22Rv1 (cell line): ENCODE data around the gene SLC26A1.

Experiments used
- ZFX ChIP-seq: fragments of 450-650 bp; IDR thresholded peaks from 2 replicates; pipeline ENCODE4 v1.6.1; 2017; ENCODE audit warnings: antibody characterized with exemption, borderline replicate concordance
- TF ChIP-seq, protein P1 (sequence below): fragments of 450-650 bp; IDR thresholded peaks from 2 replicates; pipeline ENCODE4 v1.5.1; 2017; ENCODE audit warnings: mild to moderate bottlenecking

DNA sequence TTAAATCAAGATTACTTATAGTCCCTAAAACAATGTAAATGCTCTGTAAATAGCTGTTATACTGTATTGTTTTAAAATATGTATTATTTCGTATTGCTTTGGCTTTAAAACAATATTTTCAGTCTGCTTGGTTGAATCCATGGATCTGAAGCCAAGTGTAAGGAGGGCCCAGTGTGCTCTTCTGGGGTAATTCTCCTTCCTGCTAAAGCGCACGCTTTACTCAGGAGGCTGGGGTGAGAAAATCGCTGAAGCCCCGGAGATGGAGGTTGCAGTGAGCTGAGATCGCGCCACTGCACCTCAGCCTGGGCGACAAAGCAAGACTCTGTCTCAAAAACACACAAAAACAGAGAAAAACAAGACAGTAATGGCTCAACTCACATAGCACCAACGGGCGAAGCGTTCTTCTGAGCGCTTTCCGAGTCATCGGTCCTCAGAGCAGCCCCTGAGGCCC lies 6.8 kb downstream of the SLC26A1 start:
- TF ChIP-seq, protein P1, sequence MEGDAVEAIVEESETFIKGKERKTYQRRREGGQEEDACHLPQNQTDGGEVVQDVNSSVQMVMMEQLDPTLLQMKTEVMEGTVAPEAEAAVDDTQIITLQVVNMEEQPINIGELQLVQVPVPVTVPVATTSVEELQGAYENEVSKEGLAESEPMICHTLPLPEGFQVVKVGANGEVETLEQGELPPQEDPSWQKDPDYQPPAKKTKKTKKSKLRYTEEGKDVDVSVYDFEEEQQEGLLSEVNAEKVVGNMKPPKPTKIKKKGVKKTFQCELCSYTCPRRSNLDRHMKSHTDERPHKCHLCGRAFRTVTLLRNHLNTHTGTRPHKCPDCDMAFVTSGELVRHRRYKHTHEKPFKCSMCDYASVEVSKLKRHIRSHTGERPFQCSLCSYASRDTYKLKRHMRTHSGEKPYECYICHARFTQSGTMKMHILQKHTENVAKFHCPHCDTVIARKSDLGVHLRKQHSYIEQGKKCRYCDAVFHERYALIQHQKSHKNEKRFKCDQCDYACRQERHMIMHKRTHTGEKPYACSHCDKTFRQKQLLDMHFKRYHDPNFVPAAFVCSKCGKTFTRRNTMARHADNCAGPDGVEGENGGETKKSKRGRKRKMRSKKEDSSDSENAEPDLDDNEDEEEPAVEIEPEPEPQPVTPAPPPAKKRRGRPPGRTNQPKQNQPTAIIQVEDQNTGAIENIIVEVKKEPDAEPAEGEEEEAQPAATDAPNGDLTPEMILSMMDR, result no peak
- TF ChIP-seq ZFX, result no peak
